GM21367 (cell line): ENCODE results near the gene NOTUM.

Experiments
- ATAC-seq: cut with Tn5 transposase; IDR thresholded peaks from one replicate; pipeline ENCODE4 v1.9.1; 2021; ENCODE audit not compliant: unreplicated experiment

The NOTUM gene

DNA sequence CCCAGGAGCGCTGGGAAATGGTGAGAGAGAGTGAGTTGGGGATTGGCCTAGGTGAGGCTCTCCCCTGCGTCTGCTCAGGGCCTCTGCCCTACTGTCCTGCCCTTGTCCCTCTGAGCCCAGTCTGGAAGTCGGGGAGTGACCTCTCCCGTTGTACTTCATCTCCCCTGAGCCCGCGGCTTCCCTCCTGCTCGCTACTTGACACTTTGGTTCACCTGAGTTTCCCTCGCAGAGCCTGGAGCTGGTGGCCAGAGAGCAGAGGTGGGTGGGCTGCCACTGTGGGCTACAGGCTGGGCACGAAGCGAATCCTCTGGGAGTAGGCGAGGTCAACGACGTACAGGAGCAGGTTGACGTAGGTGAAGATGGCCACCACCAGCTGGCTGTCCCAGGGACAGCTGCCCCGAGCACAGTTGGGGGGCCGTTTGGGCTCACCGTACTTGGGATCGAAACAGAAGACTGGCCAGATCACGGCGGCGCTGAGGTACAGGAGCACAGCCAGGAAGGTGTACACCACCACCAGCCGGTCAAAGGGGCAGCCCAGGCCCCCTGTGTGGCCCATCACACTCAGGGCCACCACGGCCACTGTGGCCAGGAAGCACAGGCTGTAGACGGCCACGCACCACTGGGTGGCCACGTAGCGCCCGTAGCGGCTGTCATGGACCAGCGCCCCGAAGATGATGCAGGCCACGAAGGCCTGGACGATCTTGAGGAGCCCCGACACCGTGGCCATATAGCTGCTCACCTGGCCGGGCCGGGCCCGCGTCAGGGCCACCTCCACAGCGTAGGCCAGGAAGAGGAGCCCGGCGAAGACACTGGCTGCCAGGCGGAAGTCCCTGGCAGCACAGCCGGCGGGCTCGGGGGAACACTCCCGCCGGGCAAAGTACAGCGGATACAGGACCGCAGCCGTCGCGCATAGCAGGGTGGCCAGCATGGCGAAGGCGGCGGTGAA is 20.2 kb downstream of the NOTUM start:
- no peak for ATAC-seq

DNA sequence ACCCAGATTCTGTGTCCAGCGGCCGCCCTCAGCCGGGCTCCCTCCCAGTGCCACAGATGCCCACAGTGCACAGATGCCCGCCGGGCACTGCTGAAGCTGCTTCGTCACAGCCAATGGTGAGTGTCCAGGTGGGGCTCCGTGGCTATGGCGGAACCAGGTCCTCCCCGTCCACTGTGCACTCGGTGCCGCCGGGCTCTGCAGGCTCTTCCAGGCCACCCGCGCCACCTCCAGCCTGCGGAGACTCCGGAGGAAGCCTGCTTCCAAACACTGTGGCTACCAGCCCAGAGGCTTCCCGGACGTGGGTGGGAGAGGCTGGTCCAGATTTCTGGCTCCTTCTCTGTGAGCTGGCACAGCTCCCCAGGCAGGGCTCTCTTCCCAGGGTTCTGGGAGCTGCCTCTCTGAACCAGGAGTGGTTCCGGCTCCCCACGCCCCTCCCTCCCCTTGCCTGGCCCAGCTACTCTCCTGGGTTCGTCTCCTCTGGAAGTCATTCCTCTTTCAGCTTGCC is 21.1 kb downstream of the NOTUM start:
- no peak for ATAC-seq

DNA sequence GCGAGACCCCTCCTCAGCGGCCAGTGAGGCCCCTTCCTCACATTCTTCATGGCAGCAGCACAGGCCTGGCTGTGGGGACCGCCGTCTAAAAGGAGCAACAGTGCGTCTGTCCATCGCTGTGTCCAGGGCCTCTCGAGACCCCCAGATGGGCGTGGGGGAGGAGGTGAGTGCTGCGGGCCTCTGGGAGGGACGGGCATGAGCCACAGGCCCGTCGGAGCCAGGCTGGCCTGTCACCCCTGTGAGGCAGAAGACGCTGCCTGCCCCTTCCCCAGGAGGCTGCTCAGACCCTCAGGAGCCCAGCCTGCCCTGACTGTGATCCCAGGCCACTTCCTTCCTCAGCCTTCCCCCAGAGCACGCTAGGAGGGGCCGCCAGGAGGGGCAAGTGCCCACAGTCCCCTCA is 21.8 kb downstream of the NOTUM start:
- no peak for ATAC-seq

DNA sequence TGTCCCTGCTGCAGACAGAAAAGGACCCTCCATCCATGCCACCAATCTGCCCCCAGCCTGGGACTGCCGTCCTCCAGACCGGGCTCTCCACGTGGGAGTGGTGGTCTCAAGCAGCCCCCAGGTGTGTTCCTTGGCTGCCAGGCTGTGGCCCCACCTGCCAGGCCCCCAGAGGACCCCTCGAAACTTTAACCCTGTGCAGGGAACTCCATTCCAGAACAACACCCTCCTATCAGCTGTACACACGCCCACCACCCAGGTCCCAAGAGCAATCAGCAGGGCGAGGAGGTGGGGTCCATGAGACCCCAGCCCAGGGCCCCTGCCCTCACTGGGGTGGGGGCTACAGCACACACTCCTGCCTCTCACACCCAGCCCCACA is 25.3 kb downstream of the NOTUM start:
- ATAC-seq, result no peak

DNA sequence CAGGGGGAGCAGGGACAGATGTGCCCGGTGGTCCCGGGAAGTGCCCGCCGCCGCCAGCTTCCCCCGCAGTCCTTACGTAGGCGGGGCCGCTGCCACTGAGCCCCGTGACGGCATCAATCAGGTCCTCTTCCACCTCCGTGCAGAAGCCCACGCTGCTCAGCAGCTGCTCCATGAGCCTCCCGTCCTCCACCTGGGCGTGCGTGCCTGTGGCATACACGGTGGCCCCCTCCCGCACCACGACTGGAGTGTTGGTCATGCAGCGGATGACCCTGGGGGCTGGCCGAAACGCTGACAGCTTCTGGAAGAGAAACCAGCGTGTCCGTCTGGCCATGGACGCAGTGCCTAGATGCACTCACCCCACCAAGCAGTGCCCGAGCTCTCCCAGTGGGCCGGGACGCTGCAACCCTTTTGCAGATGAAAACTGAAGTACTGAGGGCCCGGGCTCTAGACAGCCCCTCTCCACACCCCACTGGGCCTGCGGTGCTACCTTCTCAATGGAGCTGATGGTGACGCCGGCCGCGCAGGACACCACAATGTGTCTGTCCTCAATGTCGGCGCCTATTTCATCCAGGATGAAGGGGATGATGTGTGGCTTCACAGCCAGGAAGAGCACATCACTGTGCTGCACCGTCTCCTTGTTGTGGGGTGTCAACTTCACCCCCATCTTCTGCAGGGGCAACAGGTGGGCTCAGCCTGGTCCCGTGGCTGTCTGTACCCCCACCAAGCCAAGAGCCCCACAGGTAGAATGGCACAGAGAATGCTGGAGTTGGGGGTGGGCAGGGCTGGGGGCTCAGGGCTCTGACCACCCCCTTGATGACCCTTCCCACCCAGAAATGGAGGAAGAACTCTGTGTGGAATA is 25.9 kb downstream of the NOTUM start:
- no peak for ATAC-seq

DNA sequence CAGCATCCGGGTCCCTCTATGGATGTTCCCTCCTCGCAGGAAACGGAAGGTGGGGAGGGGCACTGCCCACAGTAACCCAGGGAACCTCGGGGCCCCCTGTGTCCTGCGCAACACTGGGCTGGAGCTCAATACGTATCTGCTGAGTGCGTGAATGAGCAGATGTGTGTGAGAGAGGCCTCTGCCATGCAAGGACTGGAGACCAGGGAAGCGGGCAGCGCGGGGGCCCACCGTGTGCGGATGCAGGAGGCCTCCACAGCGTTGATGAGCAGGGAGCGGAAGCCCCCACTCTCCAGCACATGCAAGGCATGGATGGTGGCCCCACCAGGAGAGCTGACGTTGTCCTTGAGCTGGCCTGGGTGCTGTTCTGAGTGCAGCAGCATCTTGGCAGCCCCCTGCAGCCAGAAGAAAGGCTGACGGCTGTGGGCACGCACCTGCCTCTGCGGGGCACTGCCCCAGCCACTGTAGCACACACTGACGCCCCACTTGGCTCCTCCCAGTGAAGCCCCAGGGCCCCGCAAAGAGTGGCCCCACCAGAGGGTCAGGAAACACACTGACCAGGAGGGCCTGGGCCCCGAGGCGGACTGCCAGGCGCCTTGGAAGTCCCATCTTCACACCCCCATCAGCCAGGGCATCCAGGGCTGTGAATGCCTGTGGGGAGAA is 26.8 kb downstream of the NOTUM start:
- ATAC-seq, result no peak

DNA sequence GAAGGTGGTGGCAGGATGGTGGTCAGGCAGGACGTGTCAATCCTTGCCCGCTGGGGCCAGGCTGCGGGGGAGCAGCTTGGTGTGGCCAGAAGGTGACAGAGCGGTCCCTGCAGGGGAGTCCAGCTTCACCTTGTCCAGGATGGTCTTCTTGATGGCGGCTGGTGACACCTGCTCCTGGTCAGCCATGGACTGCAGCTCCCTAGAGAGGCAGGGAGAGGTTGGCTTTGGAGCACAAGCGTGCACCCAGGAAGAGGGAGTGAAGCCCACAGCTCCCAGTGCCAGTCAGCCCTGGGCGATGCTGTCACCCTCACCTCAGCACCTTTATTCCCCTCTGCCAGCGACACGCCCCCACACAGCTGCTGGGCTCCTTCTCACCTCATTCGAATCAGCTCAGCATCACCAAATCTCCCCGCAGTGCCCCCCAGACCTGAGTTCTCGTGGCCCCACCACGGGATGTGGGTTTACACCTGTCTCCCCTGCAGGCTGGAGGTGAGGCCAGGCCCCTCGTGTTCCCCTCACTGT is 27.7 kb downstream of the NOTUM start:
- no peak for ATAC-seq

DNA sequence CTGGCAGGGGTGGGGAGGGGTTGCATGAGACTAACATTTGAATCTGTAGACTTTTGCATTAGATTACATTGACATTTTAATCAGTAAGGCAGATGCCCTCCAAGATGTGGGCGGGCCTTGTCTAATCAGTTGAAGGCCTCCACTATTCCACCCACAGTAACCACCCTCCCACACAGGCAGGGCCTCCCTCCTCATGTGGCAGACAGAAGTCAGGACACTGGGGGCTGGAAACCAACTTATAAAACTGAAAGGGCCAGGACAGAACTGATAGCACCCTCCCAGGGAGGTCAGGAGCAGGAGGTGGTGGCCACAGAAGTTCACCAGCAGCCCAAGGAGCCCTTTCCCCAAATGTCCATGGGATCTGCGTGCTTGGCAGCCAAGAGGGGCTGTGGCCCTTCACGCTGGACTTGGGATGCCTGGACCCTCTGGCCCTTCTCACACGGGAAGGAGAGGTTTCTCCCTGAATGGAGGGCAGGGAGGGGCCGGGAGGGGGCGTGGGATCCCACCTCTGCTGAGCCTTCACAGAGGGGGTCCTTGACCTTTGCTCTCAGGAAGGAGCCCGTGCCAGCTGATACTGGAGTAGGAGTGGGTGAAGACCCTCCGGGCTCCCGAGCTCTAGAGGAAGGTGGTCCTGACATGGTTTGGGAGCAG is 28.5 kb downstream of the NOTUM start:
- ATAC-seq, result no peak

DNA sequence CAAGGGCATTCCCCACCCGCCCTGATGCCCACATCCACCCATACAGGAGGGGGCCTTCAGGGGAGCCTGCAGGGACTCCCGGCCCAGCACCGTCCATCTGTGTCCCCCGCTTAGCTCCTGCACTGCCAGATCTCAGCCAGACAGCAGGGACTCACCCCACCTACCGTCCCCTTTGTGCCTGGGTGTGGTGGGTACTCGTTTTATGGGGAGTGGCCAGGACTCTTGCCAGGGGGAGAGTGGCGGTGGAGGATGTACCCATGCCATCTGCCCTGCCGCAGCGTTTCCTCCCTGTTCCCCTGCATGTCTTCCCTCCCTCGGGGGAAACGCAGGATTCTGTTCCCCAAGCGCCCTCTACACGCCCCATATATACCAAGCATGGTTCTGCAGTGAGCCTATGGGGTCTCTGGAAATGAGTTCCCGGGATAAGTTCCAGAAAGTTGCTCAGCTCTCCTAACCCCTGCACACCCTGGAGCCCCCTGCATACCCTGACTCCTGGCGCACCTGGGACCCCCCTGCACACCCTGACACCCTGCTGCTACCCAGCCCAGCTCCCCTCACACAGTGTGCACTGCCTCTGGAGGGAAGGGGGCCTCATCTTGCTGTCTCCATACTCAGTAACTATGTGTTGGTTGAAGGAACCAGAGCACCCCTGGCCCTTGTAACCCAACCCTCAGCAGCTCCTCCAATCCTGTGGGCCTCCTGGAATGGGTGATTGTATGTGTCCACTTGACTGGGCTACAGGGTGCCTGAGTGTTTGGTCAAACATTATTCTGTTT is 29.2 kb downstream of the NOTUM start:
- ATAC-seq, result no peak

DNA sequence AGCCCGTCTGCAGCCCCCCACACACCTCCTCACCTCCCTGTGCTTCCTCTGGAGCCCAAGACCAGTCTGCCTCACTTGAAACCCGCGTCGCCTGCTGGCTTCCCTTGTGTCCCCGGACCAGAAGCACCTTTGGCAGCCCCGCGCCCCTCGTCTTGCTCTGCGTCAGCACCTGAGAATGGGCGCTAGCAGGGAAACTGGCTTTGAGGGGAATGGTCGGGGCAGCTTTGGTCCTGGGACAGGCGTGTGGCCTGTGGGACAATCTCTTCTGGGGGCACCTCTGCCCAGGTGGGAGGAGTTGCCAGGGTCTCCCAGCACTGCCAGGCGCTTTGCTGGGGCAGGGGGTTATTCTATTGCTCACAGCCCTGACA is 29.8 kb downstream of the NOTUM start:
- ATAC-seq, result no peak

DNA sequence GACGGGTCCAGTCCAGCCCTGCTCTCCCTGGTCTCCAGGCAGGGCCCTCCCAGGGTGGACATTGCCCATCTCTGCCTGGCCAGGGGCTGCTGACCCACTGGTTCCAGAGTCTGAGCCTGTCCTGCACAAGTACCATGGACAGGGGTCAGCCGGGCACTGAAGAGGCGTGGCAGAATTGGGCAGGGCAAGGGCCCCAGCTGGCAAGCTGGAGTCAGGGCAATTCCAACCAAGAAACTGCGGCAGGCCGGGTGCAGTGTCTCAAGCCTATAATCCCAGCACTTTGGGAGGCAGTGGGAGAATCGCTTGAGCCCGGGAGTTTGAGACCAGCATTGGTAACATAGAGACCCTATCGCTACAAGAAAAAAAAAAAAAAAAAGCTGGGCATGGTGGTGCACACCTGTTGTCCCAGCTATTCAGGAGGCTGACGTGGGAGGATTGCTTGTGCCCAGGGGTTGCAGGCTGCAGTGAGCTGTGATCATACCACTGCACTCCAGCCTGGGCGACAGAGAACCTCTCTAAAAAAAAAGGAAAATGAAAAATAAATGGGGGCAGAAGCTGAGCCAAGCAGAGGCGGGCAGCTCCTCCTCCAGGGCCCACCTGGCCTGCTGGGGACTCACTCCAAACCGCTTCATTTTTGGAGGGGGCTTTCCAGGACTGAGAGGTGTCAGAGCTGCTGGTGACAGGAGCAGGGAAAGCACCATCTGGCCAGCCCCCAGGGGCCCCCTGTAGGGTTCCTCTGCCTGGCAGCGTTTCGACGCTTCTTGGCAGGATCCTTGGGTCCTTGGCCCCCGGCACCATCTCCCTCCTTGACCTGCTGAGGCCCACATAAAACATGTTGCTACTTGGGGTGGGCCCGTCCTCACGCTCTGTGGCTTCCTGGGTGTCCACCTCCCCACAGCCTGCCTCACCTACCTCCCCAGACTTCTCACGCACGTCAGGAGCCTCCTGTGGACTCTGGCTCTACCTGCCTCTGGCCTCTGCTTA is 30.6 kb downstream of the NOTUM start:
- no peak for ATAC-seq

DNA sequence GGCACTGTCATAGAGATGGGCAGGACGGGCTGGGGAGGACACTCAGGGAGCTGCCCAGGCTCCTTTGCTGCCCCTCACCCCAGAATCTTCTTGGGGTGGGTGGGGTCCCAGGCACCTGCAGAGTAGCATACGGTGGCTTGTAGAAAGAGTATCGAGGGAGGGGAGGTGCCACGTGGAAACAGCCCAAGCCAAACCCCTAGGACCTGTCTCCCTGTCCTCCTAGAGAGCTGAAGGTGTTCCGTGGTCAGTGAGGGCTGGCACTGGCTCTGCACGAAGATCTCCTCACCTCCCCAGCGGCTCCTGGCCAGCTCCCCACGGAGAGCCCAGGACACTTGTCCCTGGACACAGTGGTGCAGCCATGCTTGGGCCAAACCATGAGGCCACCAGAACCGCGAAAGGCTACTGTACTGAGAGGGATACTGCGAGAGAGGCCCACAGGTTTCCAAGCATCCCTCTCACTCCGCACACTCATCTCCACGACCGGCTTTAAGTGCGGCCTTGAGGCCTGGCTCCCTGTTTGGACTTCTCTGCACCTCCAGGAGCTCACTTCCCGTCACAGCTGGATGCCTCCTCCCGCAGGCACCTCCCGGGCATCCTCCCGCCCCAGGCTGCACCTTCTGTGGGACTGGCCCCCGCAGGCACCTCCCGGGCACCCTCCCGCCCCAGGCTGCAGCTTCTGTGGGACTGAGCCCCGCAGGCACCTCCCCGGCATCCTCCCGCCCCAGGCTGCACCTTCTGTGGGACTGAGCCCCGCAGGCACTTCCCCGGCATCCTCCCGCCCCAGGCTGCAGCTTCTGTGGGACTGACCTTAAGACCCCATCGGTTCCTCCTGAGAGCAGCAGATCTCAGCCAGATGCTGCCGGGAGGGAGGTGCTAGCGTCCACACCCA is 31.5 kb downstream of the NOTUM start:
- no peak for ATAC-seq

DNA sequence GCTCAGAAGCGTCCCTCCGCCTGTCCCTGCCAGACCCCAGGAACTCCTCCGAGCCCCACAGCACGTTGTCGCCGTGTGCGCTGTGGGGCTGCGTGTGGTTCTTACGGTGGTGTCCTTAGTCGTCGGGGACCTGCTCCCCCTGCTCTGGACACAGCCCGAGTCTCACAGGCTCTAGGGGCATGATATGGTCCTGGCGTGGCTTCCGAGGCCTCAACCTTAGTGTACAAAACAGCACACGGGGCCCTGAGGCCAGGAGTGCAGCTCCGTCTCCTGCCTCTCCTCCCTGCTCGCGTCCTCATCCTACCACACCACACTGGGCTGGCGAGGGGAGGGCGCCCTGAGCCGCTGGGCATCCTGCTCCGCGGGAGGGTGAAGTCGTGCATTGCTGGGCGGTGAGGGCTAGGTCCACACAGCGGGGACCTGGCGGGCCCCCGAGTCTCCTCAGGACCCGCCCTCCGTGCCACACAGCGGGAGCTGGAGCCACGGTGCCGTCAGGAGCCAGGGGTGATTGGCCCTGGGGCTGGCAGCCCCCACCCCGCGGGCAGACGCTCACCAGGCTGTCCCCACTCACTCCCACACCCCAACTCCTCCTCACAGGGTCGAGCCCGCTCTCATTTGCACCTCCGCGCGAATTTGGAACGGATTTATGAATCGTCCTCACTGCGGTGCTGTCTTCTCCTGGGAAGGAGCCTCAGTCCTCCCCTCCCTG is 32.3 kb downstream of the NOTUM start:
- ATAC-seq, result no peak

DNA sequence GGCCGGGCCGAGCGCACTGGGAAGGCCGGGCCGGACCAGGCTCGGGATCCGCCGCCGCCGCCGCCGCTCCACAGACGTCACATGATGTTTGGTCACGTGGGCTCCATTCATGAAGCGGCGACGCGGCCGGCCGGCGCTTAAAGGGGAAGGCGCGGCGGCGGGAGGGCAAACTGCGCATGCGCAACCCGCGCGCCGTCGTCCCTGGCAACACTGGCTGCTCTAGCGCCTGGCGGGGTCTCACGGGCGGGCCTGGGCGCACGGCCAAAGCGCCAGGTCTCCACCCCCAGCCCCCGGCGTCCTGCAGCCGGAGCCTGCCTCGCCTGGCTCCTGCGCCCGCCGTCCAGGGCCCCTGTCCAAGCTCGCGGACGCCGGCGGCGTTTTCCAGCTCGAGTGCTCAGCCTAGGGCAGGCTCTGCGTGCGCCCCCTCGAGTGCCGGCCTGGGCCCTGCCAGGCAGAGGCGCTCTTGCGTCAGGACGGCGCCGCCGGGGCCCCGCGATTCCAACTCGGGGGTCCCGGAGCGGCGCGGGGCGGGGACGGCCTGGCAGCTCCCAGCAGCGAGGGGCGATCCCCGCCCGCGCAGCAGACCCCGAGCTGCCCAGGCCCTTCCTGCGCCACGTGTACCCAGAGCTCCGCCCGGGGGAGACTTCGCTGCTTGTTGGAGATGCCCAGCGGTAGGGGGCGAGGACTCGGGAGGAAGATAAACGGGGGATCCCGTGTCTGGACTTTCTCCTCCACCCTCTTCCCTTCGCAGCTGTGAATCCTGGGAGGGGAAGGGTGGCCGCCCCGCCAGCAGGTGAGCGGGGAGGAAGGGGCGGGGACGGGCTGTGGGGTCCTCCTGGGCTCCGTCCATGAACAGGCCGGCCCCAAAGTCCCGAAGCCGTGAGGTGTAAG is 33.1 kb downstream of the NOTUM start, which contains the start of gene MAFG:
TSS of gene MAFG (minus strand) at position 83 of the 891 bp plus-strand sequence. CDS start 4,550 bp downstream, outside the sequence.
- peak; percentile 46 for ATAC-seq

DNA sequence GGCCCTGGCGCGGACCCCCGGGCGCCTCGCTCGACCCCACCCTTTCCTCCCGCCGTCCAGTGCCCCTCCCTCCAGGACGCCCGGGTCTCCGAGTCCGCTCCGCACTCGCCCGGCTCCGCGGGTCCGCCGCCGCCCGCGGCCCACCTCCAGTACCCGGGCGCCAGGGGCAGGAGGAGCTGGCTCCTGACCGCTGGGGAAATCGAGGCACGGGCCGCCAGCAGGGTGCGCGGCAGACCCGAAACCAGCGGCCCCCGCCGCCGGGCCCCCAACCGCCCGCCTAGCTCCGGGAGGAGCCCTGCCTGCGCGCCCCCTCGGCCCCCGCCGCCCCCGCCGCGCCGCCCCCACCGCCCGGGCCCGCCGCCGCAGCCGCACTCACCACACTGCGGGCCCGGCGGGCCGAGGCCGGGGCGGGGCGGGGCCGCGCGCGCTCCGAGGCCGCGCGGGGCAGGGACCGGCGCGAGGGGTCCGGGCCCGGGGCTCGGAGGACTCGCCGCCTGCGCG is 33.8 kb downstream of the NOTUM start:
- ATAC-seq, result no peak
